Measurements from ENCODE around the gene LRP8. TPM values are rescaled to one million over a fixed set of nuclear protein-coding genes. Genes with fewer than 3 reads are reported as not detected.
"Not testable (repeated sequence)": the region's sequence is repeated elsewhere in the genome, so short reads cannot be mapped to it uniquely, and the experiment has no call there.

The LRP8 gene
- total and polyA plus RNA-seq, 2 donors (not counting 1 experiment from before 2014, with no cell fraction given) = 7.8 to 9.4 TPM

- Histone ChIP-seq H3K9me3 (ENCODE audit: control extremely low read depth in 1 of 3, control insufficient read depth in 2 of 3, insufficient read depth in 1 of 3, low read length in 2 of 3) (peaks cover 1 to 25% (median 20%) of the 10 kb centered on the region in 3 donors), H3K4me1 (ENCODE audit: control insufficient read depth in 2 of 2, insufficient read depth in 2 of 2, low read length in 2 of 2) (no peaks in the 10 kb centered on the region), H3K36me3 (replicated peaks in 1 of 2; ENCODE audit: control extremely low read depth in 1 of 2, control insufficient read depth in 1 of 2, extremely low read depth in 1 of 2, insufficient read depth in 2 of 2, low read length in 1 of 2) (peaks cover 6 to 87% of the 10 kb centered on the region in 2 experiments), H3K4me2 (replicated peaks; ENCODE audit: low read depth, low read length, poor library complexity, severe bottlenecking) (no peak overlapping the region), H2AFZ (ENCODE audit: insufficient read depth, low read depth, low read length, poor library complexity, severe bottlenecking) (no peak overlapping the region), H3K27me3 (replicated peaks in 1 of 4; ENCODE audit: control extremely low read depth in 1 of 4, control insufficient read depth in 3 of 4, insufficient read depth in 4 of 4, low read length in 3 of 4) (no peaks in the 10 kb centered on the region), H3K27ac (ENCODE audit: low read length in 2 of 2) (no peak overlapping the region), H3K9ac (ENCODE audit: low read length) (no peak overlapping the region), H3K79me2 (ENCODE audit: control insufficient read depth, insufficient read depth, low read length) (peaks cover 19% of the 10 kb centered on the region), H3K4me3 (ENCODE audit: control extremely low read depth in 1 of 5, extremely low read depth in 1 of 5, insufficient read depth in 1 of 5, low read depth in 2 of 5, low read length in 4 of 5) (no peak overlapping the region), H4K20me1 (ENCODE audit: control insufficient read depth, insufficient read depth, low read length, poor library complexity, severe bottlenecking) (no peaks in the 10 kb centered on the region)
- WGBS (ENCODE audit: insufficient coverage) = no CpG with 5 or more reads among the region's 1 CpG
- ATAC-seq (ENCODE audit: low read depth) (no peak), DNase-seq (no peak)
- intact Hi-C loops (cut with micrococcal nuclease) = no loop called here
- ChIA-PET CTCF (no interaction called here), POLR2A (no interaction called here)
- H3K27me3 Mint-ChIP-seq = no peaks in the 10 kb centered on the region
- H3K4me3 Mint-ChIP-seq = no peak overlapping the region
- no peak overlapping the region for H3K27ac Mint-ChIP-seq
- peaks cover 5% of the 10 kb centered on the region for H3K9me3 Mint-ChIP-seq (ENCODE audit: insufficient read depth)
- no peaks in the 10 kb centered on the region for H3K4me1 Mint-ChIP-seq
- TF ChIP-seq EZH2 (IDR thresholded peaks at IDR 0.05; ENCODE audit: borderline replicate concordance, insufficient read depth, low read depth, low read length, poor library complexity, severe bottlenecking) (no peak), CTCF (IDR thresholded peaks at IDR 0.05) (no peak)
Observed at GRCh38 chr1:53206735-53207379, 121.0 kb downstream of the LRP8 start.

GRCh38 chr1:53206083-53206685 lies 121.7 kb downstream of the LRP8 start:
- peaks cover 6 to 92% of the 10 kb centered on the region in 2 experiments for H3K36me3 ChIP-seq (replicated peaks in 1 of 2; ENCODE audit: control extremely low read depth in 1 of 2, control insufficient read depth in 1 of 2, extremely low read depth in 1 of 2, insufficient read depth in 2 of 2, low read length in 1 of 2)
- H3K4me3 Mint-ChIP-seq; H3K27ac Mint-ChIP-seq; H2AFZ ChIP-seq (ENCODE audit: insufficient read depth, low read depth, low read length, poor library complexity, severe bottlenecking); H3K4me2 ChIP-seq (replicated peaks; ENCODE audit: low read depth, low read length, poor library complexity, severe bottlenecking); POLR2A ChIA-PET; H3K9me3 Mint-ChIP-seq (ENCODE audit: insufficient read depth); H3K4me3 ChIP-seq (ENCODE audit: control extremely low read depth in 1 of 5, extremely low read depth in 1 of 5, insufficient read depth in 1 of 5, low read depth in 2 of 5, low read length in 4 of 5); ATAC-seq (ENCODE audit: low read depth); H3K27ac ChIP-seq (ENCODE audit: low read length in 2 of 2); CTCF ChIA-PET; H3K27me3 ChIP-seq (replicated peaks in 1 of 4; ENCODE audit: control extremely low read depth in 1 of 4, control insufficient read depth in 3 of 4, insufficient read depth in 4 of 4, low read length in 3 of 4); H3K9ac ChIP-seq (ENCODE audit: low read length); H3K4me1 Mint-ChIP-seq; H3K27me3 Mint-ChIP-seq; intact Hi-C loops (cut with micrococcal nuclease); H3K4me1 ChIP-seq (ENCODE audit: control insufficient read depth in 2 of 2, insufficient read depth in 2 of 2, low read length in 2 of 2); H4K20me1 ChIP-seq (ENCODE audit: control insufficient read depth, insufficient read depth, low read length, poor library complexity, severe bottlenecking); DNase-seq: not testable (repeated sequence)
- H3K79me2 ChIP-seq (ENCODE audit: control insufficient read depth, insufficient read depth, low read length) = peaks cover 19% of the 10 kb centered on the region
- peaks cover 1 to 25% (median 20%) of the 10 kb centered on the region in 3 donors for H3K9me3 ChIP-seq (ENCODE audit: control extremely low read depth in 1 of 3, control insufficient read depth in 2 of 3, insufficient read depth in 1 of 3, low read length in 2 of 3)
- 100% methylated on average over 2 of the region's 3 CpGs for WGBS (ENCODE audit: insufficient coverage)

- peaks cover 1 to 25% (median 20%) of the 10 kb centered on the region in 3 donors for H3K9me3 ChIP-seq (ENCODE audit: control extremely low read depth in 1 of 3, control insufficient read depth in 2 of 3, insufficient read depth in 1 of 3, low read length in 2 of 3)
- peaks cover 6 to 91% of the 10 kb centered on the region in 2 experiments for H3K36me3 ChIP-seq (replicated peaks in 1 of 2; ENCODE audit: control extremely low read depth in 1 of 2, control insufficient read depth in 1 of 2, extremely low read depth in 1 of 2, insufficient read depth in 2 of 2, low read length in 1 of 2)
- POLR2A ChIA-PET; H3K27me3 Mint-ChIP-seq; H3K27ac ChIP-seq (ENCODE audit: low read length in 2 of 2); CTCF ChIA-PET; H3K4me3 Mint-ChIP-seq; H2AFZ ChIP-seq (ENCODE audit: insufficient read depth, low read depth, low read length, poor library complexity, severe bottlenecking); H3K27me3 ChIP-seq (replicated peaks in 1 of 4; ENCODE audit: control extremely low read depth in 1 of 4, control insufficient read depth in 3 of 4, insufficient read depth in 4 of 4, low read length in 3 of 4); DNase-seq; H3K4me2 ChIP-seq (replicated peaks; ENCODE audit: low read depth, low read length, poor library complexity, severe bottlenecking); H3K27ac Mint-ChIP-seq; H3K4me1 Mint-ChIP-seq; H3K4me3 ChIP-seq (ENCODE audit: control extremely low read depth in 1 of 5, extremely low read depth in 1 of 5, insufficient read depth in 1 of 5, low read depth in 2 of 5, low read length in 4 of 5); ATAC-seq (ENCODE audit: low read depth); intact Hi-C loops (cut with micrococcal nuclease); H4K20me1 ChIP-seq (ENCODE audit: control insufficient read depth, insufficient read depth, low read length, poor library complexity, severe bottlenecking); H3K9me3 Mint-ChIP-seq (ENCODE audit: insufficient read depth); H3K4me1 ChIP-seq (ENCODE audit: control insufficient read depth in 2 of 2, insufficient read depth in 2 of 2, low read length in 2 of 2); H3K9ac ChIP-seq (ENCODE audit: low read length): not testable (repeated sequence)
- WGBS (ENCODE audit: insufficient coverage) = 100% methylated on average over 1 of the region's 1 CpG
- peaks cover 24% of the 10 kb centered on the region for H3K79me2 ChIP-seq (ENCODE audit: control insufficient read depth, insufficient read depth, low read length)
Observed at GRCh38 chr1:53205496-53205895, 122.4 kb downstream of the LRP8 start.

All from B cell (primary cell).